Smooth muscle cell (in vitro differentiated cells): ENCODE data around the gene PGM5. TPM values are rescaled to one million over a fixed set of nuclear protein-coding genes. Genes with fewer than 3 reads are reported as not detected.

ENCODE experiments used
- DNase-seq: peaks from one replicate; lab custom pipeline; 2025; ENCODE audit not compliant: unreplicated experiment; lab: John Stamatoyannopoulos, UW
- H2AFZ ChIP-seq: fragments of 200-600 bp; sonication (generic); 2 replicates; pipeline ENCODE4 v1.6.0; 2016; ENCODE audit warnings: antibody characterized with exemption, low read depth, mild to moderate bottlenecking
- H3F3A ChIP-seq: fragments of 200-600 bp; sonication (generic); 2 replicates; pipeline ENCODE4 v1.6.0; 2017; ENCODE audit warnings: antibody characterized with exemption, low read depth
- H3K27ac ChIP-seq: fragments of 200-600 bp; sonication (generic); 2 replicates; pipeline ENCODE4 v1.5.1; 2016; ENCODE audit warnings: low read depth, mild to moderate bottlenecking
- H3K27me3 ChIP-seq: fragments of 200-600 bp; sonication (generic); 2 replicates; pipeline ENCODE4 v1.6.1; 2016; ENCODE audit warnings: low read depth, mild to moderate bottlenecking
- H3K36me3 ChIP-seq: fragments of 200-600 bp; sonication (generic); 2 replicates; pipeline ENCODE4 v1.5.1; 2016; ENCODE audit warnings: low read depth
- H3K4me1 ChIP-seq: fragments of 200-600 bp; sonication (generic); 2 replicates; pipeline ENCODE4 v1.5.1; 2016; ENCODE audit warnings: low read depth
- H3K4me2 ChIP-seq: fragments of 200-600 bp; sonication (generic); 2 replicates; pipeline ENCODE4 v1.6.0; 2016; ENCODE audit warnings: mild to moderate bottlenecking
- H3K4me3 ChIP-seq: fragments of 200-600 bp; sonication (generic); 2 replicates; pipeline ENCODE4 v1.5.1; 2016; ENCODE audit warnings: mild to moderate bottlenecking
- H3K79me2 ChIP-seq: fragments of 200-600 bp; sonication (generic); 2 replicates; pipeline ENCODE4 v1.6.0; 2016; ENCODE audit warnings: low read depth, mild to moderate bottlenecking
- H3K9ac ChIP-seq: fragments of 200-600 bp; sonication (generic); 2 replicates; pipeline ENCODE4 v1.6.0; 2016; ENCODE audit warnings: low read depth
- H3K9me3 ChIP-seq: fragments of 200-600 bp; sonication (generic); replicated peaks from 2 replicates; pipeline ENCODE4 v1.5.1; 2016; ENCODE audit warnings: low read depth
- H4K20me1 ChIP-seq: fragments of 200-600 bp; sonication (generic); 2 replicates; pipeline ENCODE4 v1.6.0; 2016; ENCODE audit warnings: low read depth
- WGBS: methylation state at CpG from one replicate; pipeline ENCODE4 v1.1.7; 2016; ENCODE audit warnings: low lambda C conversion rate; 5-methylcytosine and 5-hydroxymethylcytosine counted together
- polyA plus RNA-seq: library from polyadenylated mRNA; unstranded; fragments of >200 nt; fragmentation: Nextera tagmentation; extraction: Ambion mirVana; gene quantifications from 2 replicates; pipeline ENCODE4 v1.2.1, GENCODE V29; 2016
- total RNA-seq: library from RNA; depleted of rRNA; stranded (reverse); fragments of >200 nt; gene quantifications from 2 replicates; pipeline ENCODE4 v1.2.3, GENCODE V29; 2014
- TF ChIP-seq, protein P1 (sequence below): fragments of 200-600 bp; sonication (generic); IDR thresholded peaks from 2 replicates; pipeline ENCODE4 v1.5.1; 2017; ENCODE audit warnings: borderline replicate concordance, mild to moderate bottlenecking, antibody characterized with exemption; ENCODE audit not compliant: insufficient read depth, poor library complexity, severe bottlenecking

The PGM5 gene
- total and polyA plus RNA-seq, 2 experiments from 2014 or later: 0.77 to 5.6 TPM

DNA sequence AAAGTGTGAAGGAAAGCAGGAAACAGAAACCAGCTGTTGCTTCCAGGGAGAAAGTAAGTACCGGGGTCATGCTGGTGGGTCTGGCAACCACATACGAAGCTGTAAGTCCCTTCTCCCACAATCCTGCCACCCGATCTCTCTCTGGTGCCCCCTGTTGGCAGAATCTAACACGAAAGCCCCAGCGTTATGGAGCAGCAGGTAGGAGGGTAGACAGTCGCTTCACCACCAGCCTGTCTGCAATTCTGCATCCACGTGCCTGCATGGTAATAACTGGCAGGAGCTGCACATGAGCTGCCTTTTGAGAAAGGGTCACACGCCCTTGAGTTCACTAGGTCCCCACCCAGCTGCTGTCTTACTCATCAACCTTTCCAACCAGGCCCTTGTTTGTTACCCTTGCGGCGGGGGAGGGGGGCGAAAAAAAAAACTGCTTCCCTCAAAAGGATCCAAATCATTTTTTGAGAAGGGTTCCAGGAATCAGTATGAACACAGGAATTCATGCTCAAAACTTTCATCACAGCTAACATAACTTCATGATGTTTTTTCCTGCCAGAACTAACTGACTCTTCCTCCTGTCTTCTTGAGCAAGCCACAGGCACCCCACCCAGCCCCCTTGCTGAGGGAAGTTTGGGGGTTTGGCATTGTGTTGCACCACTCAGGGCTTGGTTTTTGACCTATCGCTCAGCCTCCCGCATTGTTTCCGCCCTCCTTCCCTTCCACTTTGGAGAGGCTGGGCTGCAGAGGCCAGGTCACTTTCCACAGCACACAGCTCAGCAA lies 203.8 kb downstream of the PGM5 start:
- no peak overlapping the region for H3K4me2 ChIP-seq
- no peaks in the 10 kb centered on the region for H3F3A ChIP-seq
- 49% methylated on average over 14 of the region's 14 CpGs for WGBS
- no peak overlapping the region for H3K27ac ChIP-seq
- no peak for DNase-seq
- H3K9me3 ChIP-seq: no peaks in the 10 kb centered on the region
- H3K27me3 ChIP-seq: peaks cover 9% of the 10 kb centered on the region
- H4K20me1 ChIP-seq: no peaks in the 10 kb centered on the region
- H3K9ac ChIP-seq: no peak overlapping the region
- no peaks in the 10 kb centered on the region for H3K79me2 ChIP-seq
- H2AFZ ChIP-seq: no peak overlapping the region
- TF ChIP-seq, protein P1, sequence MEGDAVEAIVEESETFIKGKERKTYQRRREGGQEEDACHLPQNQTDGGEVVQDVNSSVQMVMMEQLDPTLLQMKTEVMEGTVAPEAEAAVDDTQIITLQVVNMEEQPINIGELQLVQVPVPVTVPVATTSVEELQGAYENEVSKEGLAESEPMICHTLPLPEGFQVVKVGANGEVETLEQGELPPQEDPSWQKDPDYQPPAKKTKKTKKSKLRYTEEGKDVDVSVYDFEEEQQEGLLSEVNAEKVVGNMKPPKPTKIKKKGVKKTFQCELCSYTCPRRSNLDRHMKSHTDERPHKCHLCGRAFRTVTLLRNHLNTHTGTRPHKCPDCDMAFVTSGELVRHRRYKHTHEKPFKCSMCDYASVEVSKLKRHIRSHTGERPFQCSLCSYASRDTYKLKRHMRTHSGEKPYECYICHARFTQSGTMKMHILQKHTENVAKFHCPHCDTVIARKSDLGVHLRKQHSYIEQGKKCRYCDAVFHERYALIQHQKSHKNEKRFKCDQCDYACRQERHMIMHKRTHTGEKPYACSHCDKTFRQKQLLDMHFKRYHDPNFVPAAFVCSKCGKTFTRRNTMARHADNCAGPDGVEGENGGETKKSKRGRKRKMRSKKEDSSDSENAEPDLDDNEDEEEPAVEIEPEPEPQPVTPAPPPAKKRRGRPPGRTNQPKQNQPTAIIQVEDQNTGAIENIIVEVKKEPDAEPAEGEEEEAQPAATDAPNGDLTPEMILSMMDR: peak; percentile 48
- peaks cover 7% of the 10 kb centered on the region for H3K4me1 ChIP-seq
- H3K4me3 ChIP-seq: no peak overlapping the region
- no peaks in the 10 kb centered on the region for H3K36me3 ChIP-seq

DNA sequence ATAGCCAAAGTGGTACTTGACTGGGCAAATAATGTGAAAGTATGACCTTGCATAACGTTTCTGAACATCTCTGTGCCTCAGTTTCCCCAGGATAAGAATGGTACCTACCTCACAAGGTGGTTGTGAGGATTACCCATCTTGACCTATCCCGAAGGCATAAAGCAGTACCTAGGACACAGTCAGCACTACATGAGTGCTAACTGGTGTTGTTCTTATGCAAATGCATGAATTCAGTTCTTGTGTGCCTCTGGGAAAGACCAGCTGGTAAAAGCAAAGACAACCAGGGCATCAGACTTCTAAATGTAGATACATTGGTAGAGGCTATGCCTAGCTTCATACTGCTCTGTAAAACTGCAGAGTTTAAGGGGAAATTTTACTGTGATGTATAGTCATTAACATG lies 206.1 kb downstream of the PGM5 start:
- no peaks in the 10 kb centered on the region for H3K36me3 ChIP-seq
- H2AFZ ChIP-seq: no peak overlapping the region
- no peak overlapping the region for H3K27ac ChIP-seq
- H3K9me3 ChIP-seq: no peaks in the 10 kb centered on the region
- H4K20me1 ChIP-seq: no peaks in the 10 kb centered on the region
- no peaks in the 10 kb centered on the region for H3K4me1 ChIP-seq
- no peaks in the 10 kb centered on the region for H3K79me2 ChIP-seq
- no peak overlapping the region for H3K4me2 ChIP-seq
- no peaks in the 10 kb centered on the region for H3F3A ChIP-seq
- no peak overlapping the region for H3K9ac ChIP-seq
- H3K4me3 ChIP-seq: no peak overlapping the region
- TF ChIP-seq, protein P1: no peak
- peaks cover 9% of the 10 kb centered on the region for H3K27me3 ChIP-seq
- DNase-seq: no peak
- 38% methylated on average over 2 of the region's 2 CpGs for WGBS

DNA sequence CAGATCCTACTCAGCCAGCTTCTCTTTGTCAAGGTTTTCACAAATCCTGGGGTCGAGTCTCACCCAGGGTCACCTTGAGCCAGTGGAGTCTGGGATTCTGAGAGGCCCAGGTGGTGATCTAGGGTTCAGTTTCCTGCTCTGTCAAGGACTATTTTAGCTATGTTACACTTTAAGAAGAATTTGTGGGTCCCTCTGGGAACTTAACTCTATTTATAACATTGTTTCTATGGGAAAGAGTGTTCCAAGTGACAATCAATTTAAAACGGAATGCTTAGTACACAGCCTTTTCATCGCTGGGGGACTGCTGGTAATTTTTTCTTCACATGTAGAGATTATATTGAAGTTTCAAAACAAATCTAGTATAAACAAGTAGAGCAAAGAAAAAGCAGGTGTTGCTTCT lies 211.2 kb downstream of the PGM5 start:
- H3K27ac ChIP-seq: no peak overlapping the region
- no peak for DNase-seq
- no peaks in the 10 kb centered on the region for H3K9me3 ChIP-seq
- no peak overlapping the region for H3K4me3 ChIP-seq
- no peaks in the 10 kb centered on the region for H3K79me2 ChIP-seq
- H3K4me1 ChIP-seq: no peaks in the 10 kb centered on the region
- H3F3A ChIP-seq: no peaks in the 10 kb centered on the region
- 89% methylated on average over 3 of the region's 3 CpGs for whole genome bisulfite sequencing
- H3K36me3 ChIP-seq: no peaks in the 10 kb centered on the region
- no peak overlapping the region for H3K4me2 ChIP-seq
- peaks cover 9% of the 10 kb centered on the region for H3K27me3 ChIP-seq
- TF ChIP-seq, protein P1: no peak
- no peak overlapping the region for H3K9ac ChIP-seq
- no peak overlapping the region for H2AFZ ChIP-seq
- no peaks in the 10 kb centered on the region for H4K20me1 ChIP-seq

DNA sequence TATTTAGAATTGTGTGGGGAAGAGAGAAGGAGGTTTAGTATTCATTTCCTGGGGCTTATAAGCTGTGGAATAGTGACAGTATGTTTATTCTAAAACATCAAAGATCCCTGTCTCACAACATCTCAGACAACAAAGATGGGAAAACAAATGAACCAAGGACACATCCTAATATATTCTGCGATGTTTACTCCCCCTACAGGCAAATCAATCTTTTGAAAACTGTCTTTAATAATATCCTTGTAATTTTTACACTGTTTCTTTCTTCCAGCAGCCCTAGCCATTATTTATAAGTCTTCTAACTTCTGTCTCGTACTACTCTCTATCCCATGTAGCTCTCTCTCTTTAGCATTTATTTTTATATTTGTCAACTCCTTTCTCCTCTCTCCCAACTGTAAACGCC lies 217.7 kb downstream of the PGM5 start:
- no peak overlapping the region for H3K27ac ChIP-seq
- H3K9me3 ChIP-seq: no peaks in the 10 kb centered on the region
- no peaks in the 10 kb centered on the region for H4K20me1 ChIP-seq
- DNase-seq: no peak
- TF ChIP-seq, protein P1: peak; percentile 34
- H3K4me2 ChIP-seq: no peak overlapping the region
- H3K4me1 ChIP-seq: no peaks in the 10 kb centered on the region
- WGBS: 75% methylated on average over 3 of the region's 3 CpGs
- H3K79me2 ChIP-seq: no peaks in the 10 kb centered on the region
- no peaks in the 10 kb centered on the region for H3K36me3 ChIP-seq
- no peak overlapping the region for H3K9ac ChIP-seq
- H3K4me3 ChIP-seq: no peak overlapping the region
- H3K27me3 ChIP-seq: peaks cover 15% of the 10 kb centered on the region
- H2AFZ ChIP-seq: no peak overlapping the region
- H3F3A ChIP-seq: no peaks in the 10 kb centered on the region
